HG02623 (cell line): ENCODE data around the gene RNPC3.
"Not testable (repeated sequence)": the region's sequence is repeated elsewhere in the genome, so short reads cannot be mapped to it uniquely, and the experiment has no call there.

Source experiments
- ATAC-seq: cut with Tn5 transposase; IDR thresholded peaks from one replicate; pipeline ENCODE4 v1.9.1; 2021; ENCODE audit warnings: moderate library complexity; ENCODE audit not compliant: unreplicated experiment

The RNPC3 gene

GRCh38 chr1:103547840-103548239, 22.3 kb downstream of the RNPC3 start:
- no peak for ATAC-seq

- ATAC-seq, result no peak
Measured at GRCh38 chr1:103560427-103560826, 34.9 kb downstream of the RNPC3 start.

- ATAC-seq, result not testable (repeated sequence)
Measured at GRCh38 chr1:103561124-103561523, 35.6 kb downstream of the RNPC3 start.

- ATAC-seq, result peak; percentile 84
Measured at GRCh38 chr1:103561643-103562395, 36.3 kb downstream of the RNPC3 start.

GRCh38 chr1:103563056-103563455, 37.6 kb downstream of the RNPC3 start:
- no peak for ATAC-seq

DNA sequence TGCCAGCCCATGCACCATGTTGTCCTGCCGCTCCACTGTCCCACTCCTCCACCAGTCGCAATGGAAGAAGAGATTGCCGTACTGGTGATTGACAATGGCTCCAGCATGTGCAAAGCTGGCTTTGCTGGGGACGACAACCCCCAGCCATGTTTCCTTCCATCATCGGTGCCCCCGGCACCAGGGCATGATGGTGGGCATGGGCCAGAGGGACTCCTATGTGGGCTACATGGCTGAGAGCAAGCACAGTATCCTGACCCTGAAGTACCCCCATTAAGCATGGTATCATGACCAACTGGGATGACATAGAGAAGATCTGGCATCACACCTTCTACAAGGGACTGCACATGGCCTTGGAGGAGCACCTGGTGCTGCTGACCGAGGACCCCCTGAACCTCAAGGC, 44.0 kb downstream of the RNPC3 start:
- ATAC-seq, result no peak

DNA sequence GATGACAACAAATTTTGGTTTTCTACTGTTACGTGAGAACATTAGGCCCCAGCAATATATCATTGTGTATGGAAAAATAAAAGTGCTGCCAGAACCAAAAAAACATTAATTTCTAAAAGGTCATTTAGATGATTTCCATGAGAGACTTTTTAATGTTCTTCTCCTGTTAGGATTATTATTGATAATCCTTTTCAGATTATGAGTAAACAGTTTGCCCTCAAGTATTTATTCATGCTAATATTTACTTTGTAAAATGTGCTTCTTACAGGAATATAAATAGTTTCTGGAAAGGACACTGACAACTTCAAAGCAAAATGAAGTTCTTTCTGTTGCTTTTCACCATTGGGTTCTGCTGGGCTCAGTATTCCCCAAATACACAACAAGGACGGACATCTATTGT, 45.8 kb downstream of the RNPC3 start, which contains the start of gene AMY2B:
Gene AMY2B, plus strand, starts transcription at position 301 of the 400 bp plus-strand sequence. Its CDS starts 14 bp downstream, at position 315.
- not testable (repeated sequence) for ATAC-seq

DNA sequence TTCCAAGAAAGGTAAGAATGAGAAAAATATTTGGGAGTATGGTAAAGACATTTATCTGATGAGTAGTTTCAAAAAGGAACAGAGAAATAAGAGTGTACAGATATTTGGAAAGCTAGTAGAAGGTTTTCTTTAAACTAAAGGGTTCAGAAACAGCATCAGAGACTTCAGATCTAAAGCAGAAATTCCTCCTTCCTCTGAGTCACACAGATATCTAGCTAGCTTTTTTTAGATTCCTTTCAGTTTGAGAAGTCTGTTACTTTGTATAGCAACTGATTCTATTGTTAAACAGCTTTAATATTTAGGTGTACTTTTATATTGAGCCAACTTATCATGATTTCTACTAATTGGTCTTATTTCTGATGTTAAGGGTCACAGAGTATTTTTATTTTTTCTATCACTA, 50.6 kb downstream of the RNPC3 start:
- no peak for ATAC-seq

- ATAC-seq, result not testable (repeated sequence)
Measured at GRCh38 chr1:103576784-103577183, 51.3 kb downstream of the RNPC3 start.

DNA sequence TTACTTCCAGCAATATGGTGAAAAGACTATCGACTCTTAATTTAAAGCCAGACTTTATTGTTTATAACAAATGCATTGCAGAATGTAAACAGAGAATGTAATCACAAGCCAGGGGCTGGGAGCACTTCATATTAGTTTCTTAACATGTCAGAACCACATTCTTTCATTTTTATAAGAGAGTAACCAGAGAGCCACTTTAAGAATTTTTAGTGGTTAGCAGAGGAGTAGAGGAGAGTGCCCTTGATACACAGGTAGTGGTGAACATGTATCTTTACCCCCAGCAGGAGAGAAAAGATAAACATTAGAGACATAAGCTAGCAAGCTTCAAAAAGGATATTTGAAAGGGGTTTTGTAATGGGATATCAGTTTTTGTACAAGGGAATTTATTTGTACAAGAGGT, 57.0 kb downstream of the RNPC3 start:
- no peak for ATAC-seq

DNA sequence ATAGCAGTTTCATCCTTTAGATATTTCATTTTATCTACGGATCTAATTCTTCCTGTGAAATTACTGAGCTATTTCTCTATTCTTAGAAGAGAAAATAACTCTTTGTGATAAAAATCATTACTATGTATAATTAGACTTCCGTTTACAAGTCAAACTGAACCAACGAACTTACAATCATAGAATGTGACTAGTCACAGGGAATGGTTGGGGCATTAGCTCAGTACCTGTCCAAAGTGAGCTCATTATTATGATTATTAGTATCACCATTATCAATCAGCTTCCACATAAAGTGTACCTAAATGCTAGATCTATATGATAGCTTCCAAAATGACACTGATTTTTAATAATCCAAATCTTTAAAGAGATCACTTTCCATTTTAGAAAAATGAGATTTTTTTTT, 58.4 kb downstream of the RNPC3 start:
- ATAC-seq, result no peak

DNA sequence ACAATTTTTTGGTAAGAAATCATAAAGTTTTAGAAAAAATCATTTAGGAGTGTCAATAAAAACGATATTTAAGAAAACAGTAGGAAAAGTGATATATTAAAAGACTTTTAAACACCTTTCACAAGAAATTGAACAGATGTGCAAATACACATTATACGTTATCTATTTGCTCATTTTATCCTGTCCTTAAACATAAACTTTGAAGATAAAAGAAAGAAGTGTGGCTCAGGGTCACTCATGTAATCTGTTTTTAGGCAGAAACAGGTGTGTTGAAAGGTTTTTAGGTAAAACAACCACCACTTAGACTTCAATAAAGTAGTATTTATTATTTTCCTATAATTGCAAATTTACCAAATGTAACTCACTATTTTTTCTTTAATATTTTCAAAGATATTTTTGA, 59.0 kb downstream of the RNPC3 start:
- no peak for ATAC-seq

GRCh38 chr1:103602740-103603139, 77.2 kb downstream of the RNPC3 start:
- not testable (repeated sequence) for ATAC-seq
